H9 (cell line): Measurements from ENCODE around the gene ZNF557. TPM values are rescaled to one million over a fixed set of nuclear protein-coding genes. Genes with fewer than 3 reads are reported as not detected.
A peak's percentile ranks its signal among the peaks of the same experiment; 100 is the strongest.

Source experiments
- DNase-seq: peaks from one replicate; pipeline ENCODE4 v3.0.0-alpha.2; 2017
- H2AFZ ChIP-seq: one replicate; pipeline ENCODE4 v1.6.1; 2013; ENCODE audit warnings: mild to moderate bottlenecking, low read length, control low read depth, moderate library complexity
- H2AK5ac ChIP-seq: 2 replicates; pipeline ENCODE4 v1.6.1; 2013; ENCODE audit warnings: low read length, control low read depth, mixed read lengths; ENCODE audit not compliant: insufficient read length
- H2BK120ac ChIP-seq: one replicate; pipeline ENCODE4 v1.6.1; 2013; ENCODE audit warnings: low read depth, mild to moderate bottlenecking, low read length, control low read depth, inconsistent platforms; ENCODE audit not compliant: poor library complexity, severe bottlenecking
- H2BK12ac ChIP-seq: 2 replicates; pipeline ENCODE4 v1.6.1; 2013; ENCODE audit warnings: low read length, control low read depth, mixed read lengths, low read depth; ENCODE audit not compliant: insufficient read length
- H2BK15ac ChIP-seq: 2 replicates; pipeline ENCODE4 v1.6.1; 2013; ENCODE audit warnings: low read depth, low read length, control low read depth
- H2BK20ac ChIP-seq: one replicate; pipeline ENCODE4 v1.6.1; 2013; ENCODE audit warnings: low read depth, mild to moderate bottlenecking, low read length, control low read depth, inconsistent platforms; ENCODE audit not compliant: poor library complexity, severe bottlenecking
- H2BK5ac ChIP-seq: 2 replicates; pipeline ENCODE4 v1.6.1; 2013; ENCODE audit warnings: low read length, control low read depth, mixed read lengths; ENCODE audit not compliant: insufficient read length
- H3K14ac ChIP-seq: 2 replicates; pipeline ENCODE4 v1.6.1; 2013; ENCODE audit warnings: low read length, control low read depth; ENCODE audit not compliant: insufficient read depth
- H3K18ac ChIP-seq: 2 replicates; pipeline ENCODE4 v1.6.1; 2013; ENCODE audit warnings: low read depth, mild to moderate bottlenecking, mixed read lengths, low read length, control low read depth; ENCODE audit not compliant: insufficient read length
- H3K23ac ChIP-seq: 2 replicates; pipeline ENCODE4 v1.6.1; 2013; ENCODE audit warnings: low read length, control low read depth, mixed read lengths, low read depth; ENCODE audit not compliant: insufficient read length
- H3K23me2 ChIP-seq: 2 replicates; pipeline ENCODE4 v1.6.1; 2013; ENCODE audit warnings: low read depth, mild to moderate bottlenecking, mixed read lengths, low read length, control low read depth; ENCODE audit not compliant: insufficient read length, poor library complexity, severe bottlenecking
- H3K27ac ChIP-seq: 2 replicates; pipeline ENCODE4 v1.5.1; 2013; ENCODE audit warnings: low read length, control low read depth, mixed read lengths, low read depth; ENCODE audit not compliant: insufficient read length
- H3K27me3 ChIP-seq: 2 replicates; pipeline ENCODE4 v1.6.1; 2013; ENCODE audit warnings: low read length, control low read depth, inconsistent platforms; ENCODE audit not compliant: insufficient read depth
- H3K4ac ChIP-seq: 2 replicates; pipeline ENCODE4 v1.6.1; 2013; ENCODE audit warnings: low read depth, mild to moderate bottlenecking, control low read depth, inconsistent platforms, low read length, moderate library complexity
- H3K4me1 ChIP-seq: 2 replicates; pipeline ENCODE4 v1.6.1; 2013; ENCODE audit warnings: low read length, control low read depth, inconsistent platforms; ENCODE audit not compliant: insufficient read depth
- H3K4me2 ChIP-seq: 2 replicates; pipeline ENCODE4 v1.6.1; 2013; ENCODE audit warnings: low read length, control low read depth, mixed read lengths; ENCODE audit not compliant: insufficient read length, insufficient read depth
- H3K56ac ChIP-seq: 2 replicates; pipeline ENCODE4 v1.6.1; 2013; ENCODE audit warnings: low read depth, mild to moderate bottlenecking, mixed read lengths, low read length, control low read depth; ENCODE audit not compliant: insufficient read length
- H3K79me1 ChIP-seq: 2 replicates; pipeline ENCODE4 v1.6.1; 2013; ENCODE audit warnings: low read depth, mild to moderate bottlenecking, moderate library complexity, low read length, control low read depth, inconsistent platforms; ENCODE audit not compliant: insufficient read depth, poor library complexity, severe bottlenecking
- H3K79me2 ChIP-seq: 2 replicates; pipeline ENCODE4 v1.6.1; 2013; ENCODE audit warnings: low read length, control low read depth, inconsistent platforms; ENCODE audit not compliant: insufficient read depth
- H3K9ac ChIP-seq: 2 replicates; pipeline ENCODE4 v1.6.1; 2013; ENCODE audit warnings: low read length, control low read depth, mixed read lengths; ENCODE audit not compliant: insufficient read length; ENCODE audit errors: extremely low read depth
- H3K9me3 ChIP-seq: one replicate; pipeline ENCODE4 v1.6.1; 2013; ENCODE audit warnings: low read depth, low read length, inconsistent platforms; ENCODE audit not compliant: control insufficient read depth
- H3T11ph ChIP-seq: one replicate; pipeline ENCODE4 v1.6.1; 2013; ENCODE audit warnings: mild to moderate bottlenecking, low read length, control low read depth, inconsistent platforms
- H4K20me1 ChIP-seq: one replicate; pipeline ENCODE4 v1.6.1; 2013; ENCODE audit not compliant: control insufficient read depth, insufficient read length, insufficient read depth
- H4K5ac ChIP-seq: 2 replicates; pipeline ENCODE4 v1.6.1; 2013; ENCODE audit warnings: low read depth, mild to moderate bottlenecking, mixed read lengths, low read length, control low read depth; ENCODE audit not compliant: insufficient read length
- H4K8ac ChIP-seq: replicated peaks from 2 replicates; pipeline ENCODE4 v1.6.1; 2013; ENCODE audit warnings: low read length, control low read depth, mixed read lengths, low read depth; ENCODE audit not compliant: insufficient read length
- H4K91ac ChIP-seq: 2 replicates; pipeline ENCODE4 v1.6.1; 2013; ENCODE audit warnings: low read depth, mild to moderate bottlenecking, moderate library complexity, mixed read lengths, low read length, control low read depth; ENCODE audit not compliant: insufficient read length
- H3K27ac Mint-ChIP-seq, 3 experiments: 2 replicates in 2 of 3; 3 replicates in 1 of 3; pipeline ENCODE4 v1.8.0; 2020 to 2021; ENCODE audit warnings: mixed read lengths in 3 of 3, mild to moderate bottlenecking in 1 of 3, moderate library complexity in 1 of 3
- H3K27me3 Mint-ChIP-seq: 2 replicates; pipeline ENCODE4 v1.8.0; 2021; ENCODE audit warnings: low read depth, mild to moderate bottlenecking, moderate library complexity, mixed read lengths
- H3K36me3 Mint-ChIP-seq, 3 experiments: 2 replicates in 2 of 3; 3 replicates in 1 of 3; pipeline ENCODE4 v1.8.0; 2020 to 2021; ENCODE audit warnings: low read depth in 3 of 3, mixed read lengths in 3 of 3; ENCODE audit not compliant: insufficient read depth in 1 of 3
- H3K4me1 Mint-ChIP-seq, 2 experiments: 2 replicates each; pipeline ENCODE4 v1.8.0; 2020; ENCODE audit warnings: mixed read lengths in 2 of 2
- H3K4me3 Mint-ChIP-seq, 2 experiments: 2 replicates in 1 of 2; 3 replicates in 1 of 2; pipeline ENCODE4 v1.8.0; 2020 to 2021; ENCODE audit warnings: mild to moderate bottlenecking in 2 of 2, mixed read lengths in 2 of 2, moderate library complexity in 1 of 2
- H3K9me3 Mint-ChIP-seq, 2 experiments: 2 replicates in 1 of 2; 3 replicates in 1 of 2; pipeline ENCODE4 v1.8.0; 2020; ENCODE audit warnings: mild to moderate bottlenecking in 2 of 2, mixed read lengths in 2 of 2, moderate library complexity in 1 of 2
- WGBS: extraction: QIAGEN DNeasy Blood & Tissue Kit; methylation state at CpG from one replicate; pipeline ENCODE4 v1.1.7; 2013; ENCODE audit warnings: missing lambda C conversion rate, low lambda C conversion rate, mixed read lengths; ENCODE audit not compliant: insufficient read length; ENCODE audit errors: extremely low coverage; 5-methylcytosine and 5-hydroxymethylcytosine counted together
- total RNA-seq: library from RNA; stranded (reverse); gene quantifications from 2 replicates; pipeline ENCODE4 v1.2.1, GENCODE V29; 2021
- TF ChIP-seq, protein P1 (sequence below): fragments of 200-600 bp; sonication (generic); conservative IDR thresholded peaks from 3 replicates; pipeline ENCODE4 v1.8.0; 2021; ENCODE audit warnings: antibody characterized with exemption, mild to moderate bottlenecking

Gene ZNF557
- total RNA-seq, 1 experiment from 2014 or later = 12.2 TPM

- Histone ChIP-seq H3K79me2 (no peaks in the 10 kb centered on the region), H3K4me2 (peak overlapping the region; percentile 54), H2BK120ac (no peak overlapping the region), H3K56ac (no peak overlapping the region), H4K20me1 (no peaks in the 10 kb centered on the region), H3K79me1 (no peaks in the 10 kb centered on the region), H3K23ac (no peak overlapping the region), H4K8ac (no peak overlapping the region), H3K9me3 (peaks cover 5% of the 10 kb centered on the region), H3T11ph (no peak overlapping the region), H2BK12ac (no peak overlapping the region), H3K27me3 (no peaks in the 10 kb centered on the region), H3K18ac (no peak overlapping the region), H2BK5ac (no peak overlapping the region), H4K5ac (no peak overlapping the region), H3K14ac (no peak overlapping the region), H3K27ac (no peak overlapping the region), H4K91ac (no peak overlapping the region), H2BK20ac (no peak overlapping the region), H2AFZ (no peak overlapping the region), H2AK5ac (no peak overlapping the region), H2BK15ac (no peak overlapping the region), H3K9ac (no peak overlapping the region), H3K23me2 (no peaks in the 10 kb centered on the region), H3K4ac (no peak overlapping the region), H3K4me1 (no peaks in the 10 kb centered on the region)
- H3K4me1 Mint-ChIP-seq = peaks cover 10 to 11% of the 10 kb centered on the region in 2 experiments
- H3K27me3 Mint-ChIP-seq = peaks cover 6% of the 10 kb centered on the region
- H3K4me3 Mint-ChIP-seq = peak overlapping the region; percentile 84 to 86
- H3K36me3 Mint-ChIP-seq = peaks cover 26 to 29% (median 28%) of the 10 kb centered on the region in 3 experiments
- TF ChIP-seq, protein P1, sequence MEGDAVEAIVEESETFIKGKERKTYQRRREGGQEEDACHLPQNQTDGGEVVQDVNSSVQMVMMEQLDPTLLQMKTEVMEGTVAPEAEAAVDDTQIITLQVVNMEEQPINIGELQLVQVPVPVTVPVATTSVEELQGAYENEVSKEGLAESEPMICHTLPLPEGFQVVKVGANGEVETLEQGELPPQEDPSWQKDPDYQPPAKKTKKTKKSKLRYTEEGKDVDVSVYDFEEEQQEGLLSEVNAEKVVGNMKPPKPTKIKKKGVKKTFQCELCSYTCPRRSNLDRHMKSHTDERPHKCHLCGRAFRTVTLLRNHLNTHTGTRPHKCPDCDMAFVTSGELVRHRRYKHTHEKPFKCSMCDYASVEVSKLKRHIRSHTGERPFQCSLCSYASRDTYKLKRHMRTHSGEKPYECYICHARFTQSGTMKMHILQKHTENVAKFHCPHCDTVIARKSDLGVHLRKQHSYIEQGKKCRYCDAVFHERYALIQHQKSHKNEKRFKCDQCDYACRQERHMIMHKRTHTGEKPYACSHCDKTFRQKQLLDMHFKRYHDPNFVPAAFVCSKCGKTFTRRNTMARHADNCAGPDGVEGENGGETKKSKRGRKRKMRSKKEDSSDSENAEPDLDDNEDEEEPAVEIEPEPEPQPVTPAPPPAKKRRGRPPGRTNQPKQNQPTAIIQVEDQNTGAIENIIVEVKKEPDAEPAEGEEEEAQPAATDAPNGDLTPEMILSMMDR = no peak
- WGBS = no CpG with 5 or more reads among the region's 9 CpGs
- peak overlapping the region in 2 of 3 experiments; percentile 93 to 98; a peak in 4 of 7 replicates for H3K27ac Mint-ChIP-seq
- DNase-seq = no peak
- H3K9me3 Mint-ChIP-seq = peaks cover 35% of the 10 kb centered on the region in 2 experiments
Measured at GRCh38 chr19:7099597-7099921, 30.1 kb downstream of the ZNF557 start.
